ENCODE data around the gene C12orf60.

- TF ChIP-seq EZH2 (IDR thresholded peaks at IDR 0.05; ENCODE audit: insufficient read depth, poor library complexity, severe bottlenecking) (no peak), EZH2phosphoT487 (IDR thresholded peaks at IDR 0.05; ENCODE audit: insufficient read depth, low read depth) (no peak)
Measured at GRCh38 chr12:14781563-14781962, 21.9 kb upstream of the C12orf60 start.

Measured in GM23248 (cell line).